HUDEP-2 (cell line): ENCODE data around the gene HMSD.
"Not testable (repeated sequence)": the region's sequence is repeated elsewhere in the genome, so short reads cannot be mapped to it uniquely, and the experiment has no call there.

Experiments
- DNase-seq, 76 experiments: peaks; one replicate each; lab custom pipeline; 2025; ENCODE audit not compliant: unreplicated experiment in 76 of 76; lab: John Stamatoyannopoulos, UW

The HMSD gene, protein sequence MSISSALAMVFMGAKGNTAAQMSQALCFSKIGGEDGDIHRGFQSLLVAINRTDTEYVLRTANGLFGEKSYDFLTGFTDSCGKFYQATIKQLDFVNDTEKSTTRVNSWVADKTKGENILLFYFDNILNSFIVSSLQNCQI

DNA sequence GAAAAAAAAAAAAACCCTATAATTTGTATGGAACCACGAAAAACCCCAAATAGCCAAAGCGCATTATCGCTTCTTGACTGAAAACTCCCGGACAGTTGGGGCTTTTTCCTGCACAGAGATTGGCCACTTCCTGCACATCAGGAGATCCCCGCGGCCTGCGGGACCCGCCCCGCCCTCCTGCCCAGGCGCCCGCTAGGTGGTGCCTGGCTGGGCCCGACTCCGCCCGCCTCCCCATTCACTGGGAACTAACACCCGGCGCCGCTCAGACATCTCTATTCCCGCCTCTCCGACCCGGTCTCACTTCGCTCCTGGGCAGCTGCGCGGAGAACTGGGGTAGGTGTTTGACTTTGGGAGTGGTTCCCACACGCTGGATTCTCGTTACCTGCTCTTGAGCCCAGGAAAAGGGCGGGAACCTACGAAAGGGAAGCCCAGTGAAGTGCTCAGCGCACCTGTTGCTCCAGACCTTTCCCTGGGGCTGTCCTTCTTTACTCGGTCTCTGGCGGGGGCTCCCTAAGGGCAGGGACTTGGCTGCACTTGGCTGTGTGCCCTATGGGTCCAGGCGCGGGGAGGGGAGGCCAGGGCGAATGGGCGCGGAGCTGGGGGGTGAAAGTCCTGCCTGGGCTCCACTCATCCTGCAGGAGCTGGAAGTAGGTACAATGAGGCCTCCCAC lies at the start of gene HMSD:
Gene HMSD, plus strand, starts transcription at position 234 of the 670 bp plus-strand sequence. CDS start 4,155 bp downstream, outside the sequence.
- DNase-seq = no peak

DNA sequence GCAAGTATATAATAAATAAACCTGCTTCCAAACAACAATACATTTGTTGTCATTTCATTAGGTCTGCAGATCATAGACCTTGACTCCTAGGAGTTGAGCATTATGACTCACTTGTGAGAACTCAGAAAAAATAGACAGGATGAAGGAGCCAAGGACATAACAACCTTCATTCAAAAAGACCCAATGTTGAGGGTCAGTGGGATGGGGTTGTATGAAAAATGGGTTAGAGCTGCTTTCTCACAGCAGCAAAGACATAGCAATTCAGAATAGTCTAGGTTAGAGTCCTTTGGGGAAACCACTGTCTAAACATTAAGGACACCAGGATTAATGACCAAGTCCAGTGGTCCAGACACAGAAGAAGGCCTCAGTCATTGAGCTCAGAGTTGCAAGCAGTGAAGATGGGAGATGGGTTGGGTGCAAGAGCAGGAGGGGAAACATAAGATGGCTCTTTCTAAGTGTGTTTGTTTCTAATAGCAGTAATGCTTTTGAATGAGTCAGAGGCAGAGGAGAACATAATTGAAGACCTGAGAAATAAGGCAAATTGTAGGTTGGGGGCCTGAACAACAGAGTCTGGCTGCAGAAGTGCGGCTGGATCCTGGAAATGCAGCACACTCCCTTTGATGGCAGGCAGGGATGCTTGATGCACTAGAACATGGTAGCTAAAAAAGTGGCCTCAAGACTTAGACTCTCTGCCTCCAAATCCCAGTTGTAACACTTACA lies 45.1 kb upstream of the HMSD start:
- DNase-seq = no peak

DNA sequence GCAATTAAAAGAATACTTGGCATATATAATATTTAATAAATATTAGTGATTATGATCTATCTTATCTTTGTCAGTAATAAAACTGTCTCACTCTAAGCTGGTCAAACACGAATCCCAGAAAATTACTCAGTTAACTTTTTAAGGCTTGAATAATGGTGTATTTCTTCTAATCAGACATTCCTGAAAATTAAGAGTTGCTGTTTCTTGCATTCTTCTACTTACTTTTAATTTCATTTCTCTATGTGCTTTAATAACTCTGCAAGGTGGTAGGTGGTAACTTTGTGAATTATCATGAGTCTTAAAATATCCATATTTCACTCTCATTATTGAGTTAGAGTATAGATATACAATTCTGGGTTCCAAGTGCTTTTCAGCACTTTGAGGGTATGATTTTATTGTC lies 44.4 kb upstream of the HMSD start:
- no peak for DNase-seq

DNA sequence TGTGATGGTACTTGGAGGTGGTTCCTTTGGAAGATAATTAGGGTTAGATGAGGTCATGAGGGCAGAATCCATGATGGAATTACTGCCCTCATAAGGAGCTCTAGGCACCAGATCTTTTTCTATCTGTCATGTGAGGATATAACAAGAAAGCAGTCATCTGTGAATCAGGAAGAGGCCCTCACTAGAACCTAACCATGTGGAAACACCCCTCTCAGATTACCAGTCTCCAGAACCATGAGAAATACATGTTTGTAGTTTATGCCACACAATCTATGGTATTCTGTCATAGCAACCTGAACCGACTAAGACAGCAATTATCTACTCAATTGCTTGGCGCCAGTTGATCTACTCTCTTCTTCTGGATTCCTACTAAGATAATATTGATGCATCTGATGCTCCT lies 43.7 kb upstream of the HMSD start:
- no peak for DNase-seq

DNA sequence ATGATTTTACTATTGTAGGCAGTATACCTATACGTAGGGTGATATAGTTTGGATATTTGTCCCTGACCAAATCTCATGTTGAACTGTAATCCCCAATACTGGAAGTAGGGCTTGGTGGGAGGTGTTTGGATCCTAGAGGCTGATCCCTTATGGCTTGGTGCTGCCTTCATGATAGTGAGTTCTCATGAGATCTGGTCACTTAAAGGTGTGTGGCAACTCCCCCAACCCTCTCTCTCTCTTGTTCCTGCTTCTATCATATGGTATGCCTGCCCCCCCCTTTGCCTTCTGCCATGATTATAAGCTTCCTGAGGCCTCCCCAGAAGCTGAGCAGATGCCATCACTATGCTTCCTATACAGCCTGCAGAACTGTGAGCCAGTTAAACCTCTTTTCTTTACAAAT lies 43.0 kb upstream of the HMSD start:
- no peak for DNase-seq

DNA sequence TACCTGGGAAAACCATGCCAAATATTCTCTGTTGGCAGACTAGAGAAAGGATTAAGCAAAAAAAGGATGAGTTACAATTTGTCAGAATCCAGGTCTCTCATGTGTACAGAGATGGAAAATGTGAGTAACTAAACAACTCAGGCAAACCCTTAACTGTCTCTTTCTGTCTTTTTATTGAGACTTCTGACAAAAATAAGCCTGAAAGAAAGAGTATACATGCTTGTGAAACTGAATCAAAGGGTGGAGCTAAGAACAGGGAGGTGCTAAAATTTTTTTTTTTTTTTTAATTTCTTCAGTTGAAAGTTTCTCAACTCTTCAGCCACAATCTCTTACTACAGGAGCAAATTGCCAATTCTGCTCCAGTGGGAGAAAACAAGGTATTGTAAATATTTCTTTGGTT lies 41.4 kb upstream of the HMSD start, which contains the start of gene SERPINB10:
Gene SERPINB10, plus strand, starts transcription at position 295 of the 400 bp plus-strand sequence. CDS start 7,553 bp downstream, outside the sequence.
- no peak for DNase-seq

DNA sequence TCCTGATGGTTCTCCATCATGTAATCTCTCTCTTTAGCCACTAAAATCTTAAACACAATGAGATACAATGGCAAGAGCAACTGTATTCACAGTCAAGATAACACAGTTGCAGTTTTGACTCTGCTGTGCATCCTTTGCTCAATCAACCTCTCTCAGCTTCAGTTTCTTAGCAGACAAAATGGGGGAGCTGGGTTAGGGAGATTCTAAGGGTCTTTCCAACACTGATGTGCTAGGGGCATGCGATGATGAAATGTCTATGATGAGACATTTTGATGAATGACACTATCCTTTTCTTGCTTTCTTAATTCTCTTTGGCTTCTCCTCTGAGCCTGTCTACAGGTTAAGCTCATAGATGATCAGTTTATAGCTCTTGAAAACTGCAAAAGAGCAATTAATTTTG lies 40.2 kb upstream of the HMSD start:
- DNase-seq = no peak

DNA sequence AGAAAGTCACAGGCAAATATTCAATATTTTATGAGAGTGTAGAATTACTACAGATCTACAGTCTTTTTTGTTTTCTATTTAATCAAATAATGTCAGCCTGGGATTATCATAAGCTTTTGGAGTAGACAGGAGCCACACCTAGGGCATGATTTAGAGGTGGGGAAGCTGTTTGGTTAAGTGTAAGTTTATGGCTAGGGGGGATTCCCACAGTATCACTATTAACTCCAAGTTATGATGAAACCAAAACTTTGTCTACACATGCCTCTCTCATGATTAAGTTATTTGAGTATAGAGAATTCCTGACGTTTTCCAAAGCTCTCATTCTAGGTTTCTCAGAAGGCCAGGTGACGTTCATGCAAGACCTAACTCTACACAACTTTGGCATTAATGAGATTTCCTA lies 39.2 kb upstream of the HMSD start:
- DNase-seq = no peak

DNA sequence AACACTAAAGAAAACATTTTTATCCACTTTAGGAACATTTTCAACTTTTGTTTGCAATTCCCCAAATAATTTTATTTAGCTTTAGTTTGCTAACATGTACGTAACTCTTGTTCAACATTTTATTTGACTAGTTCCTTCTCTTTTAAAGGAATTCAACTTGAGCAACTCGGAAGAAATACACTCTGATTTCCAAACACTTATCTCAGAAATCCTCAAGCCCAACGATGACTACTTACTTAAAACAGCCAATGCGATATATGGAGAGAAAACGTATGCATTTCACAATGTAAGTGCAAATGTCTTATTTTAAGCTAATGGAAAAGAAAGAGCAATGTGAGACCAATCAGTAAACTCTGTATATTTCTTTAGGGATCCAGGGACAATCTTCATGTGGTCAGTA lies 31.3 kb upstream of the HMSD start:
- no peak for DNase-seq

DNA sequence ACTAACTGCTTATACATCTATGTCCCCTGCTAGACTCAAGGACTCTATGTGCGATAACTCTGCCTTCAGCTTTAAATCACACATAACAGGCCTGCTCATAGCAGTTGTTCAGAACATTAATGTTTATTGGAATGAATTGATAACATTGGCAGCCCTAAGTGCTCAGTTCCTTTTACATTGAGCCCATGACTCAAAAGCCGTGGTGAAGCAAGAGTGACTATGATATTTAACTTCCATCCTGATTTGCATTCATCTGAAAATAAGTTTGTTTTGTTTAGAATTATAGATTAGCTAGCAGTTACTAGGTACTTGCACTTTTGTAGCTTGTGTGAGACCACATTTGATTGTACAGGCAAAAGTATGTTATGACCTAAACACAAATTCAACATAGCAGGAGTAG lies 27.1 kb upstream of the HMSD start:
- DNase-seq = no peak

DNA sequence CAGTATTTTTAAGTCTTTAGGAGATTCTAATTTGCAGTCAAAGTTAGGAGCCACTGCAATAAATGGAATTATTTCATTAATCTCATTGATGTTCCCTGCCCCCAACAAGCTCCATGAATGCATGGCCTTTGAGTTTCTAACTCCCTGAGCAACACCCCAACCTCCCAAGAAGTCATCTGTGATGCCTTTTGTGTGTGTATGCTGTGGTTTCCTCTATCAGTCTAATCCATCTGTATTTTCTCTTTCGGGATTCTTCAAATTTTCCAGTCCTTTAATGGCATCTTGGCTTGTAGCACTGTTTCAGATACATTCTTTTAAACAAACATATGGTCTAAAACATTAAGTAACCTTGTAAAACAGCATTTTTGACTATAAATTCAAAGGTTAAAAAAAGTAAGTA lies 24.6 kb upstream of the HMSD start:
- DNase-seq = no peak

DNA sequence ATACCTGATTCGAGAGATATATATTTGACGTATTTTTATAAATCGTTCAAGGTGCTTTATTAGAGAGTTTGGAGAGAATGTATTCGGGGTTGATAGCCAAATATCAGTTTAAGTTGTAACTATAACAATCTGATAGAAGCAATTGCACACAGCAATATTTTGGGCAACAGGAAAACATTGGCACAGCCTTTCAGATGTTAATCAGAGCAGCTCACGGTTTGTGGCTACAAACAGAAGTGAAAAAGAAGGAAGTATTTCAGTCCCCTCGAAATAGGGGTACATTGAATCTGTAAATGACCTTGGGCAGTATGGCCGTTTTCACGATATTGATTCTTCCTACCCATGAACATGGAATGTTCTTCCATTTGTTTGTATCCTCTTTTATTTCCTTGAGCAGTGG lies 20.8 kb upstream of the HMSD start:
- DNase-seq = no peak

DNA sequence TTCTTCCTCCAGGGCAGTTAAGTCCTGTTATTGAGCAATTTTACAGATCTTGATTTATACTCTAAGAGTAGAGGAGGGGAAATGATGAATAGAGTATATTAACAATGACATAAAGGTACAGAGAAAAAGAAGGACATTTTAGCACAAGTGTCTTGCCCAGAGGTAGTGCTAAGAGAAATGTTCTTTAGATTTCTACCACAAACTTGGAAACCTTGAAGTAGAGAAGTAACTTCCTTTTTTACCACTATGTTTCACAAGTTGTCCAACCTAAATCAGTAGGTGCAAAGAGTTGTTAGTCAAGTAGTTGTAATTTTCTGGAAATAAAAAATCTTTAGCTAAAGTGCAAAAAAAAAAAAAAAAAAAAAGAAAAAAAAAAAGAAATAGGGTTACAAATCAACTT lies 19.7 kb upstream of the HMSD start:
- not testable (repeated sequence) for DNase-seq

DNA sequence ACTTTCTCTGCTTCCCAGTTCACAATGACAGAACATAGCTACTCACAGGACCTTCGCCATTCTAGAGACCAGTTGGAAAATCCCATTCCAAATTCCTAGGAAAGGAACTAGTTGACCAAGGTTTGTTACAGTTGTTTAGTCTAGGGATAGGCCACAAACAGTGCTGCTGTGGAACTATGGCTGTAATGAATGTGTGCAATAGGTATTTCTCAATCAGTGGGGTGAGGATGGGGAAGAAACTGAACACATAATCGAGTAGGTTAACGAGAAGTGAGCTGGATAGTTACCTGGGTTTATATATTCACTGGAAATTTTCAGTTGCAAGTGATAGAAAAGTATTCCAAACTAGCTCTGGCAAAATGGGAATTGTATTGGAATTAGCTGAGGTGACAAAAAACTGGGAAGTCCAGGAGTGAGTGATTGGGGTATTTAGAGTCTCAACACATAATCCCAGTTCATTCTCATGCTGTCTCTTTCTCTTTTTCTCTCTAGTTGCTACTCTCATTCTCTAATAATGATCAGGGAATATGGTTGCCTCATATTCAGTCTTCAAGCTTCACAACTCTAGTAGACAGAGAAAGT lies 18.2 kb upstream of the HMSD start:
- DNase-seq = no peak

DNA sequence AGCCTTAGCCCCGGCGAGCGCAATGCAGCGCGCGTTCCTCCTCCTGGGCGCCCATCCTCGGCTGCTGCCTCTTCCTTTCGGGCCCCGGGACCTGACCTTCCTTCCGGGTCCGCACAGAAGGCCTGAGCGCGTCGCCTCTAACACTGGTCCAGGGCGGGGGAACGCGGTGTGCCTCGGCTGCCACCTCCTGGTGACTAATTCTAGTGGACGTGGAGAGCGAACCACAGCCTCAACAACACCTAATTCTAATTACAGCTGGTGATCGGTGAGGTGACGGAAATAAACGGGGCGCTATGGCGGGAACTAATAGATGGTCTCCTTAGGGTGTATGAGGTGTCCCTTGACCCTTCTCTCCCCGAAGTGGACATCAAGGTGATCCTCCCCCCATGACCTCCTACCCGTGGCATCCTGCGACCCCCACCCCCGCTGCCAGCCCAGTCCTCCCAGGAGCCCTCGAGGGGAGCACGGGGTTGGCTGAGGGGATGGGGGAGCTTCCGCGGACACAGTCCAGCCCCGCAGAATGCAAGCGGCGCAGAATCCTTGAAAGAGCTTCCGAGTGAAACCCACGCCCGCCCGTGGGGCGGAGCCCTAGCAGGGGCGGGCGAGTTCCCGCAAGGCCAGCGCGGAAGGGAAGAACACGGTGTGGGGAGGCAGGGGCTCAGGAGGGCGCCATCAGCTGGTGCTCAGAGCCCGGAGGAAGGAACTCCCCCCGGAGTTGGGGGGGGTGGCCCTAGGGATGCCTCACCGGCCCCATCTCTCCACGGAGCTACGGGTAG lies 12.8 kb upstream of the HMSD start:
- peak in 63 of 76 experiments; percentile 1 to 88 (median 41) for DNase-seq

DNA sequence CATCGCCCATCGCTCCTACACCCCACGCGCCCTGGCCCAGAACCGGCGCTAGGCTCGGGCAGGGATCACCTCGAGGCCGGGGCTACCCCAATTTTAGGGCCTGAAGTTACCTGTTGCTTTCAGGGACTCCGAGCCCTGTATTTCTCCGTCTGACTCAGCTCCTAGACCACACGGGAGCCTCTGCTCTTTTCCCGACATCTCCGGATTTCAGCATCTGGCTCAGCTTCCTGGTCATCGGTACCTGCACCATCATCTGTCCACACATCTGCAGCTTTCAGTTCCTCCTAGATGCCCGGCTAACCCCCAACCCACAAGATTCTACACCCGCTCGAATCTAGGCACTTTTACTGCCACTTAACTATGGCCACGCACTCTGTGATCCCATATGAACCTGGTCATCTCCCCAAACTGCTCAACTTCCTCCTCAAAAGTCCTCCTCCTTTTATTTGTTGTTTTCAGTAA lies 12.1 kb upstream of the HMSD start:
- no peak for DNase-seq

DNA sequence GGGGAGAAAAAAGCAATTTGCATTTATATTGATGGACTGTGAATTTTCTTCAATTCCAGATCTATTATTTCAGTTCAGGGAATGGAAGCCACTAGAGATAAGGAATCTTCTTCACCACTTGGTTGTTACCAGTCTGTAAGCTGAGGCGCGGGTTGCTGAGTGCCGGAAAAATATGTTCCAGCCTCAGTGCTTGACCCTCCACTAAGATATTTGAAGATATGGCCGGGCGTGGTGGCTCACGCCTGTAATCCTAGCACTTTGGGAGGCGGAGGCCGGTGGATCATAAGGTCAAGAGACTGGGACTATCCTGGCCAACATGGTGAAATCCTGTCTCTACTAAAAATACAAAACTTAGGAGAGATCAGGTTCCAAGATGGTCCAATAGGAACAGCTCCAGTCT lies 9.1 kb upstream of the HMSD start:
- no peak for DNase-seq

DNA sequence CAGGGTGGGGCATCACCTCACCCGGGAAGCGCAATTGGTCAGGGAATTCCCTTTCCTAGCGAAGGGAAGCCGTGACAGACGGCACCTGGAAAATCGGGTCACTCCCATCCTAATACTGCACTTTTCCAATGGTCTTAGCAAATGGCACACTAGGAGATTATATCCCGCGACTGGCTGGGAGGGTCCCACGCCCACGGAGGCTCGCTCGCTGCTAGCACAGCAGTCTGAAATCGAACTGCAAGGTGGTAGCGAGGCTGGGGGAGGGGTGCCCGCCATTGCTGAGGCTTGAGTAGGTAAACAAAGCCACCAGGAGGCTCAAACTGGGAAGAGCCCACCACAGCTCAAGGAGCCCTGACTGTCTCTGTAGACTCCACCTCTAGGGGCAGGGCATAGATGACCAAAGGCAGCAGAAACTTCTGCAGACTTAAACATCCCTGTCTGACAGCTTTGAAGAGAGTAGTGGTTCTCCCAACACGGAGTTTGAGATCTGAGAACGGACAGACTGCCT lies 8.5 kb upstream of the HMSD start:
- DNase-seq = not testable (repeated sequence)

DNA sequence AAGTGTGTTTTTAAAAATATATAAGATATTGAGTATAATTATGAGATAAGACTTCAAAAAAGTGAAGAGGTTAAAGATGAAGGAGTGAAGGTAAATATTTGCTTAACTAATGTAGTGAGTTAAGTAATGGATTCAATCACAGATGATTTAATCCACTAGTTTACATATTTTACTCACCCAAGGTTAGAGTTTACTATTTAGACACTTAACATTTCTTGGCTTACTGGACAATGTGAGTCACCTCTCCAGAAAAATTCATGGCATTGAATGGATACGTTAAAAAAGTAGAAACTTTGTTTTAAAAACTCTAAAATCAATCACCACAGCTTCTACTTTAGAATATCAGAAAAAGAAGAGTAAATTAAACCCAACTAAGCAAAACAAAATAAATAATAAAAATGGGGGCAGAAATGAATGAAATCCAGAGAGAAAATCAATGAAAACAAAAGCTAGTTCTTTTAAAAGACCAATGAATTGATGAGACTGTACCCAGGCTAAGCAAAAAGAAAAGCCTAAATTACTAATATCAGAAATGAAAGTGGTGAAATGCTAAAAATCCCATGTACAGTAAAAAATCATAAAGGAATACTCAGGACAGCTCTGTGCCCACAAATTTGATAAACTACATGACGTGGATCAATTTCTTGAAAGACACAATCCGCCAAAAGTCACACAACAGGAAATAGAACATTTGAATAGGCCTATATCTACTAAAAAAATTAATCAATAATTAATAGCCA lies 1.9 kb upstream of the HMSD start:
- DNase-seq = no peak

DNA sequence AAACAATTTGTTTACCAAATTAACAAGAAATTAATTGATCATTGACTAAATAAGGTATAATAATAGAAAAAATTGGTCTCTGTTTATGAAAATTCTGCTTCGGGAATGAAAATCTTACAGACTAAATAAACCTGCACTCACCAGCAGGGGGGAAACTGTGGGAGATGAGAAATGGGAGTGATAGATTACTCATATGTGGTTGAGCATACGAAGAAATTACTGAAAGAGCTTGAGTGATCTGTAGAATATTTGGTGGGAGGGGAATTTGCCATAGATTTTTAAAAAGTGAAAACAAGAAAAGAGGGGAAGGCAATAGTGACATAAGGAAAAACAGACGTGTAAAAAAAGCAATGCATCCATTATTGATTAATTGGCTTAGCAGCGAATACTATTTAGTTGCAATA lies 2.2 kb downstream of the HMSD start:
- no peak for DNase-seq
